GM18520 (cell line): Measurements from ENCODE around the gene TMEM132D.
"Not testable (repeated sequence)": the region's sequence is repeated elsewhere in the genome, so short reads cannot be mapped to it uniquely, and the experiment has no call there.

Source experiments
- ATAC-seq: cut with Tn5 transposase; IDR thresholded peaks from one replicate; pipeline ENCODE4 v1.9.1; 2021; ENCODE audit not compliant: unreplicated experiment

The TMEM132D gene

DNA sequence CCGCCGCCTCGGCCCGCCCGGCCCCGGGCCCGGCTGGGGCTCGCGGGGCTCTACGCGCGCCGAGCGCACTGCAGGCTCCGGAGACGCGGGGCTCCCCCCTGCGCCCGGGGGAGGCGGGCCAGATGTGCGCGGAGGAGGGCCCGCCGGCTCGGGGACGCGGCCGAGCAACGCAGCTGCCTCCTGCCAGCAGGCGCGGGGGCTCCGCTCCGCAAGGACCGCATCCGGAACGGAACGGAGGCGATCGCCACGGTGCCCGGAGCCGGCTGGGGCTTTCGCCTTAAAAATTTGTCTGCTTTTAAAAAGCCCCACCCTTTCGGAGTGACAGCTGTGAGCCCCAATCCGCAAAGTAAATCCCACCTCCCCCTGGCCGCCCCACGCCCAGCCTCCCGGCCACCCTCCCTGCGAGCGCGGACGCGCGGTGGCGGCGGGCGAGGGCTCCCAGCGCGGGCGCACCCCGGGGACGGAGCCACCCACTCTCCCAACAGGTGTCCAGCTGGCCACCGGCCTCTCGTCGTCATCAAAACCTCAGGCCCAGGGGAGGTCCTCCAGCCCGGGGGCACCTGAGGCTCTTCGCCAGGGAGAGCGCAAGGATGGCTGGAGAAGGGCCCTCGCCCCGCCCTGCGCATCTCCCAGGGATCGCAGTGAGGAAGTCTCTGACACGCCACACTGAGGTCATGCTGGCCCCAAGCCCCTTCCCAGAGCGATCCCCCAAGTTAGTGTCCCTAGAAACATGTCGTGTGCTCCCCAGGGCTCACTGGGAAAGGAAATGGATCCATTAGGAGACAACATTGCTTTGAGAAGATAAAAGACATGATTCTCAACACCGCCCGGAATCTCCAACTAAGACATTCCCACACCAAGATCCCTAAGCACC is at the start of gene TMEM132D:
TMEM132D (minus strand) TSS at position 70 of the 874 bp plus-strand sequence.
- no peak for ATAC-seq

DNA sequence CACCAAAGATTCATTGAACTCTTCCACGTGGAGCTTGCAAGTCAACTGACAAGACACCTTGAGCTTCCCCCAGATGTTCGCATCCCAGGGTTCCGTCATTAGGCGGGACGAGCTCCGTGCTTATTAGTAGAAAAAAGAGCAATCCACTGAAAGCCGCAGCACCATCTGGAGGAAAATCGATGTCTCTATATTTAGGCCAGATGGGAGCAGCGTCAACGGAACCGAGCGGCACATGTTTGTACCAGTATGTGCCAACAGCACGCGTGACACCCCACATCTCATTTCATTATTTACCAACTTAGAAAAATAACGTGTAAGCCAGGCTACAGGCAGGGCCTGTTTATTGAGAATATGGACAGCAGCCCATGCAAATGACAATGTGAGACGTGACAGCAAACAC is 45.8 kb upstream of the TMEM132D start:
- ATAC-seq: no peak

GRCh38 chr12:129941618-129942017 is 37.8 kb upstream of the TMEM132D start:
- ATAC-seq: no peak

- ATAC-seq: no peak
Observed at GRCh38 chr12:129938089-129938488, 34.3 kb upstream of the TMEM132D start.

- no peak for ATAC-seq
Observed at GRCh38 chr12:129937426-129937825, 33.6 kb upstream of the TMEM132D start.

- ATAC-seq: no peak
Observed at GRCh38 chr12:129928643-129929042, 24.8 kb upstream of the TMEM132D start.

DNA sequence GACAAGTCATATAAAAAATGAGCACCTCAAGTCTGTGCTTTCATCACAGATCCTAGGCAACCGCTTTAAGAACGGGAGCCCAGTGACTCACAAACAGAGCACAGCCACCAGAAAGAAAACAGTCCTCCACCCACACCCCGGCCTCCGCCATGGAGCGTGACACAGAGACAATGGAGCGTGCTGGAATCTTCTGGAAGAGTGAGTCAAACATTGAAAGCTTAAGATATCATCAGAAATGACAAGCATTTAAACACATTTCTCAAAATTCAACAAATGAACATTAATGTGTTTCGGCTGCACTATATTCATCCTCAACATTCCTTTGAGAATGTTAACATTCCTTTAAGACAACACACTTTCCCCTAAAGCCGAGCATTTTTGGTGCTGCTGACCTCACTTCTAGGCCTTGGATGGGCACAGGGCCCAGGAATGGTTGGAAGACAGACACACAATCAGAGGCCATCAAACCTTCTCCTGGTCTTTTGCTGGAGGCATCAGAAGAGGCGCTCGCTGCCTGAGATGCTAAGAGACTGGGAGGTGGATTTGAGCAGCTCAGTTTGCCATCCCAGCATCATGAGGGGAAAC is 23.6 kb upstream of the TMEM132D start:
- ATAC-seq: no peak

DNA sequence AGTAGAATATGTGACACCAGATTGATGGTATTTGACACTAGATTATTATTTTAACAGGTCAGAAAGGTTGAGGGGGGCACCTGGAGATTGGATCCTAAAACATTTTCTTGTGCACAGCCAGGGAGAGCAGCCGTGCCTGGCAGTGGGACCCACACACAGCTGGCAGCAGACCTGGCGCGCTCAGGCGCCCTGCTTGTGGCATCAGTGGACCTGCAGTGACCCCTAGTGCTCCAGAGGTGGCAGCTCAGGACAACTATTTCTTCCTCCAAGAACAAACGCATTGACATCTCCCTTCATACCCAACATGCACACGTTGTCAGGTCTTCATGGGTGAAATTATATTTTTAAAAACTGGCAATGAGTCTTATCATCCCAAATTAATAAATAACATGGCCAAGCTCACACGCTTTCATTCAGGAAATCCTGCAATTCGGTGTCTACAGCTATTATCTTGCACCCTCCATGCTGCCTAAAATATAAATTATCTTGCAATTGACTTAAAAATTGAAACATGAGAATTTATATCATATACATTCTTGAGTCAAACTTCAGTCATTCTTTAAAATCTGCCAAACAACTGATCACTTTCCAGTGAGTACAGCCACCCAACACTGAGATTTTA is 7.7 kb upstream of the TMEM132D start:
- no peak for ATAC-seq

DNA sequence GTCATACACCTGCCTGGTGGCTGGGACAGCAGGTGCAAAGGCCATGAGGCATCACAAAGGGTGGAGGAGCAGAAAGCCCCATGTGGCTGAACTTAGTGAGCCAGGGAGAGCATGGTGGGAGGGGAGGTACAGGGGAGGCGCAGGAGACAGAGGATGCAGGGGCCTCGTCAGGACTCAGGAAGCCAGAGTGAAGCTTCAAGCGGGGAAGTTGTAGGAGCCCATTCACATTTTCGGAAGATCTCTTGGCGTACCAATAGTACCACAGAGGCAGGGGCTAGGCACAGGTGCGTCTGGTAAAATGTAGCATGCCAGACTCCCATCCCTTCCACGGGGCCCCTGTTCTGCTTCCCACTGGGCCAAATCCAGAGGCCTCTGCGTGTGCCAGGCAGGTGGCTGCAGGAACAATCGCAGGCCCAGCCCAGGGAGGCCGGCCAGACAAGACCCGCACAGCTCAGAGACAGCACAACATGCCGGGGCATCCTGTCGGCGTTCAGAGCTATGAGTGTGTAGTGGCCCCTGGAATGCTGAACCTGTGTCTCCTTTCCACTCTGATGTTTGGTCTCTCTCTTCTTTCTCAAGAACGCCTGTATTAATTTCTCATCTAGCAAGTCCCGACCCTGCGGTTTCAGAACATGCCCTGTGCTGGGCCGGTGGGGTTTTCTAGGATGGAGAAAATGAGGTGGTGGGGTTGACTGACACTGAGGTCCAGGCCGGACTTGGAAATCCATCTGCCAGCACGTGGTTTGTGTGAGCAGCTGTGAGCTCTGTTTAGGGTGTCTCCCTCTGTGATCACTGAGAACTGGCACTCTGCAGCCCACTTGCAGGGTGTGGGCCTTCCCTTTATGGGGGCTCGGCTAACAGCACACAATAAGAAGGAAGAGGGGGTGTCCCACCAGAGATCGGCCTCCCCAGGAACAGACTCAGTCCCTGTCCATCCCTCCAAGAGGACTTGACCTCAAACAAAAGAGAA is 5.5 kb upstream of the TMEM132D start:
- no peak for ATAC-seq

DNA sequence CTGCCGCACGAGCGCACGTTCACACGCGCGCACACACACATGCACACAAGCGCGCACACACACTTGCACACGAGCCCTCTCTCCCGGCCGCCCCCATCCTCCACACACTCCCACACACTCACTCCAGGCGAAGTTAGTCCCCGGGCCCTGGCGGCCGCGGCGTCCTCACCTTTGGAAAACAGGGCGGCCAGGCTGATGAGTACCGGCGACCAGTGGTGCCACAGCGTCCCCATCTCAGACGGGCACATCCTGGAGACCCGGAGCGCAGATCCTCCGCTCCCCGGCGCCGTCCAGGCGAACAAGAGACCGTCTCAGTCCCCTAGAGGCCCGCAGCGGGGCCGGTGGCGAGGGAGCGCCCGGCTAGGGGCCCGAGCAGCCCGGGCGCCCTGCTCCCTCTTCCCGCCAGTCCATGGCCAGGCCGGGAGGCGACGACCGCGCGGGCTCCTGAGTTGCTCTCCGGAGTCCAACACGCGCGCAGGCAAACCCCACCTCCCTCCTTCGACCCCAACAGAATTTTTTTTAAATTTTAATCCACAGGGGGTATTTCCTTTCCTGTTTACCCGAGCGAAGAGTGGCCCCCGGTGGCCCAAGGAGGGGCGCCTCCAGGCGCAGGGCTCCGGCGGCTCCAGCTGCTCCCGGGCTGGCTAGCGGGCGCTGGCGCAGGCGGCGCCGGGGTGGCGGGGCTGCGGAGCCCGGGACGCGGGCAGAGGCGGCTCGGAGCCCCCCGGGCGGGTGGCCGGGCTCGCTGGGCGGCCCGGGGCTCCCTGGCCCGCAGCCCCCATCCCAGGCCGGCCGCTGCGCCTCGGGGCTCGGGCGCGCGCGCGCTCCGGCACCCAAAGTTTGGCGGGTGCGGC is 506 bp downstream of the TMEM132D start:
- ATAC-seq: no peak

- ATAC-seq: no peak
Observed at GRCh38 chr12:129902371-129903091, 1.3 kb downstream of the TMEM132D start.

DNA sequence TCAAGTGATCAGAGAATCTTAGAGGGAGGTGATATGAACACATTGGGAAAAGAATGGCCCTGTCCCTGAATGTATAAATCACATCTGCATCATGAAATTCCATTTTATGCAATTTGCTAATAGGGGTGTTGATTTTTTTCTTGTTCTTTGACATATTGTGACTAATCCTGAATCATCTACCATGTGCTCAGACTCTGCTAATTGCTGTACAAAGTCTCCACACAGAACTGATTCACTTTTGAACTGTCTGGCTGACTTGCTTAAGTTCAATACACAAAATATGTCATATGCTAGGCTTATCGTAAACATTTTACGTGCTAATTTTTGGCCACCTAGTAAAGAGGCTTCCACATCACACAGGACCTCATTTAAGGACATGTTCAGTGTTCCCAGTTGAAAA is 2.6 kb downstream of the TMEM132D start:
- ATAC-seq: no peak

DNA sequence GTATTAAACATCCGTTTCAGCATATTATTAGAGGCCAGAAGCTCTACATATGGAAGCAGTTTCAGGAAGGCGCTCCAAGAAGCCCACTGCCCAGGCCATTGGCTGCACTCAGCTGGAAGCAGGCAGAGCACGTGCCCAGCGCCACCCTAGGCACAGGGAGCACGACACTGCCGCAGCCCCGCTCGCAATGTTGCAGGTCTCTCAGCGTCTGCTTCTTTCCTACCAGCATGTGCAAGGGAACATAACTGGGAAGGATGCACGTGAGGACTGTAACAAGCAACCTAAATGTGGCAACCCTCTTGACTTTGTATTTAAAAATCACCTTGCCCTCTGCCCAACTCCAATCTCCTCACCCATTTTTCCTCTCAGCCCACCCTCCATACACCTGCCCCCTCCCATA is 3.5 kb downstream of the TMEM132D start:
- ATAC-seq: no peak

- ATAC-seq: not testable (repeated sequence)
Observed at GRCh38 chr12:129899045-129899444, 4.8 kb downstream of the TMEM132D start.

GRCh38 chr12:129893691-129894090 is 10.1 kb downstream of the TMEM132D start:
- no peak for ATAC-seq

- no peak for ATAC-seq
Observed at GRCh38 chr12:129887101-129887500, 16.7 kb downstream of the TMEM132D start.

DNA sequence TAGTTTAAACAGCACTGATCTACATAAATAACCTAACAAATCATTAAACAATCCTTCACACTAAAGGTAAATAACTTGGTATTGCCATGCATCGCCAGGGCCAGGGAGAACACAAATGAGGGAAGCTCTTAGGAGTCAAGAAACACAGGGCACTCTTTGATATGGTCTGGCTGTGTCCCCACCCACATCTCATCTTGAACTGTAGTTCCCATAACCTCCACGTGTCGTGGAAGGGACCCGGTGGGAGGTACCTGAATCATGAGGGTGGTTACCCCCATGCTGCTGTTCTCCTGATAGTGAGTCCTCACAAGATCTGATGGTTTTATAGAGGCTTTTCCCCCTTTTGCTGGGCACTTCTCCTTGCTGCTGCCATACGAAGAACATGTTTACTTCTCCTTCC is 17.3 kb downstream of the TMEM132D start:
- no peak for ATAC-seq

GRCh38 chr12:129885287-129885686 is 18.5 kb downstream of the TMEM132D start:
- ATAC-seq: no peak

GRCh38 chr12:129877411-129877810 is 26.4 kb downstream of the TMEM132D start:
- ATAC-seq: no peak
